Stimulated activated CD4-positive, alpha-beta T cell treated with anti-CD3 and anti-CD28 coated beads, Interleukin-4, amount 100 ng/mL, for 24 hours (primary cell): ENCODE data around the gene AMZ1.

Experiments
- DNase-seq: peaks from one replicate; pipeline ENCODE4 v3.0.0-alpha.2; 2020

AMZ1 gene

DNA sequence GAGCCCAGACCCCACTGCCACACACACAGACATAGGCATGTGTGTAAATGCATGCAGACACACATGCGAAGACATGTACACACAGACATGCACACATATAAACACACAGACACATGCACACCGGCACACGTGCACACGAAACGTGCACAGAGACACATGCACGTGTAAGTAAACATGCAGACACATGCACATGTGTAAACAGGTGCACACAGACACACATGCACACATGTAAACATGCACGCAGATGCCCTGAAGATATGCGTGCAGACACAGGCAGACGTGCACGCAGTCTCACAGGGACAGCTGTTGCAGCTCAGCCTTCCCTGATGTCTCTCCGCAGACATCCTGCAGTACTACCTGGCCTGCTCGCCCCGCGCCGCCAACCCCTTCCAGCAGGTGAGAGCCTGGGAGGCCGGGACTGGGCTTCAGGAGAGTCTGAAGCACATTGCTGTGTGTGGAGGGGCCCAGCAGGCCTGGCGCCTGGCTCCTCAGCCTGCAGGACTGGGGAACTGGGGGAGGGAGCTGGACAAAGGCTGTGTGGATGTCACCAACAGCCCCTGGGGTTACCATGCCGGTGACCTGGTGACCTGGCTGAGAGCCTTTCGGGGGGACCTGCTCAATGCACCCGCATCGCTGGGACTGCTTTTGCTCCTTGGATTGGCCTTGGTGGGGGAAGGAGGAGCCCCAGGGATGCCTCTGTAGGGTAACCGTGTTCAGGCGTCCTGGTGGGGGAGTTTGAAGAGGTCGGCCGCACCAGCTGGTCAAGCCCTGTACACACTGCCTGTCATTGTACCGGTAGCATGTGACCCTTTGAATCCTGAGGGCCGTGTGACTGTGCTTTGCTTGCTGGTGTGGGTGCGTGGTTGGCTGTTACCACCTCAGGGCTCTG, 35.9 kb upstream of the AMZ1 start:
- DNase-seq = no peak

DNA sequence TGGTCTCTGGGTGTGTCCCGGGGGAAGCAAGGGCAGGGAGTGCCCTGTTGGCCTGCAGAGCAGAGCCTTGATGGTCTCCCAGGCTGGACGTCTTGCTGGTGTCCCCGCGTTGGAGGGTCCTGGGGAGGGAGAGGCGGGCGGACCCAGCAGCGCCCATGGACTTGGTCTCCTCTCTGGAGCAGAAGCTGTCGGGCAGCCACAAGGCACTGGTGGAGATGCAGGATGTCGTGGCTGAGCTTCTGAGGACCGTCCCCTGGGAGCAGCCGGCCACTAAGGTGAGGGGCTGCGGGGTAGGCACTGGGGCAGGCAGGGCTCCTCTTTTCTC, 35.3 kb upstream of the AMZ1 start:
- DNase-seq = no peak

DNA sequence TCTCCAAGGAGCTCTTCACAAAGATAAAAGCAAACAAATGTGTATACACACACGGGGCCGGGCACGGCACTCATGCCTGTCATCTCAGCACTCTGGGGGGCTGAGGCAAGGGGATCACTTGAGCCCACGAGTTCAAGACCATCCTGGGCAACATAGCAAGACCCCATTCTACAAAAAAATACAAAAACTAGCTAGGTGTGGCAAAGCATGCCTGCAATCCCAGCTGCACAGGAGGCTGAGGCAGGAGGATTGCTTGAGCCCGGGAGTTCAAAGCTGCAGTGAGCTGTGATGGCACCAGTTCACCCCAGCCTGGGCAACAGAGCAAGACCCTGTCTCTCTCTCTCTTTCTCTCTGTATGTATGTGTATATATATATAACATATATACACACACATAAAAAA, 33.9 kb upstream of the AMZ1 start:
- DNase-seq = no peak

DNA sequence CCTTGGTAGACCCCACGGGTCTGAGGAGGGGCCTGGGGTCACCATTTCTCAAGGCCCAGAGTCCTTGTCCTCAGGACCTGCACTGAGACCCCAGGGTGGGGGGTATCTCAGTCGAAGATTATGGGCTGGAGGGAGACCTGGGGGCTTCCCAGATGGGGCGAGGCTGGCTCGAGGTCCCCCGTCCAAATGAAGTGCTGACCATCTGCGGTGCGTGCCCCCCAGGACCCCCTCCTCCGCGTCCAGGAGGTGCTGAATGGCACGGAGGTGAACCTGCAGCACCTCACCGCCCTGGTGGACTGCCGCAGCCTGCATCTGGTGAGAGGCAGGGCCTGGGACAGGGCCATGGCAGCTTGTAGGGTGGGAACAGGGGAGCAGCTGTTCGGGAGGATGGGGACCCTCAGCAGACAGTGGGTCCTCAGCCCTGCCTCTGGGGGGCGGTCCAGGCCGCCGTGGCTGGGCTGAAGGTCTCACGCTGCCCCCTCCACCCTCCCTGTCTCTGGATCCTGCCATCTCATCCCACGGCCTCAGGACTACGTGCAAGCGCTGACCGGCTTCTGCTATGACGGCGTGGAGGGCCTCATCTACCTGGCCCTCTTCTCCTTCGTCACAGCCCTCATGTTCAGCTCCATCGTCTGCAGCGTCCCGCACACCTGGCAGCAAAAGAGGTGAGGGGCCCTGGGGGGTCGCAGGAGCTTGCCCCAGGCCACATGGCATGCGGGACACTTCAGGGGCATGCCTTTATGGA, 32.0 kb upstream of the AMZ1 start:
- DNase-seq = no peak

DNA sequence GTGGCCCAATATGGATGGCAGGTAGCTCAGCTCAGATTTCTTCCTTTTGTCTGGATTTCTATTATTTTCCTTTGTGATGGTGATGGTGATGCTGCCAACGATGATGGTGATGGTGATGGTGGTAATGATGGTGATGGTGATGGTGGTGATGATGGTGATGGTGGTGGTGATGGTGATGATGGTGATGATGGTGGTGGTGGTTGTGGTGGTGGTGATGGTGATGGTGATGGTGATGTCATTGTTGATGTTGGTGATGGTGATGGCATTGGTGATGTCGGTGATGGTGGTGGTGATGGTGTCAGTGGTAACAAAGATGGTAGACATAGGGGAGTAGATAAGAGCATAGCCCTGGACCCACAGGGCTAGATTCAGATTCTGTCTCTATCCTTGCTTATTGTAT, 30.8 kb upstream of the AMZ1 start:
- DNase-seq = no peak

DNA sequence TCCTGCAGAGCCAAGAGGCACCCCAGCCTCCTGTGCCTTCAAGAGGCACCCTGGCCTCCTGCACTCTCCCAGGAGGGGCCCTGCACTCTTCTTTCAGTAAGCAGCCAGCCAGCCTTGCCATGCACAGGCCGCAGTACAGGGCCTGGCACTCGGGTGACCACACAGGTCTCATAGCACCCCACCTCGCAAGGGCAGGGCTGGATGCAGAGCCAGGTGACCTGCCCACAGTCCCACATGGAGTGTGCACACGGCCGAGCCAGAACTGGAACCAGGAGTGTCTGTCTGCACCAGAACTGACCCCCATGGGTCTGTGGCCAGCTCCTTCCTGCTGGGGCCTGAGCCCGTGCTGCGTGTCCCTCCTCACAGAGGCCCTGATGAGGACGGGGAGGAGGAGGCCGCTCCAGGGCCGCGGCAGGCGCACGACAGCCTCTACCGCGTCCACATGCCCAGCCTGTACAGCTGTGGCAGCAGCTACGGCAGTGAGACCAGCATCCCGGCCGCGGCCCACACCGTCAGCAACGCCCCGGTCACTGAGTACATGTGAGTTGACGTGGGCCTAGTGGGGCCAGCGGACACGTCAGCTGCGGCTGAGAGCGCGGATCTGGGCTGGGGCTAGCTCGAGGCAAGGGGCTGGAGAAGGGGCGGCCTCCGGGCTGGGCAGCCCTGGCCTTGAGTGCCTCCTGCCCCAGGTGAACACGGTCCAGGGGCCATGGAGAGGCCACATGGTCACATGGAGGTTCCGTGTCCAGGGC, 29.9 kb upstream of the AMZ1 start:
- no peak for DNase-seq

DNA sequence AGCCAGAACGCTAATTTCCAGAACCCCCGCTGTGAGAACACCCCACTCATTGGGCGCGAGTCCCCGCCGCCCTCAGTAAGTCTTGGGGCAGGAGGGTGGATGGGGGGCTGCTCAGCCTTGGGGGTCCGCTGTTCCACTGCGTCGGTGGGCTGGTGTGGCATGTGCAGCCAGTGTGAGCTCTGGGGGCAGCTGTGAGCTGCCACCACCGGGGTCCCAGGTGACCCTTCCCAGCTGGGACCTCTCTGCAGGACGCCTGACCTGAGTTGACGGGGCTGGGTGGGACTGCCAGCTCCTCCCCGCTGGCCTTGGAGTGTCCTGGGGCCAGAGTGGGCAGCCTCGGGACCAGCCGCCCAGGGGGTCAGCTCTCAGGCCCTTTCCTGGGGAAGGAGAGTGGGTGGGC, 29.1 kb upstream of the AMZ1 start:
- no peak for DNase-seq

DNA sequence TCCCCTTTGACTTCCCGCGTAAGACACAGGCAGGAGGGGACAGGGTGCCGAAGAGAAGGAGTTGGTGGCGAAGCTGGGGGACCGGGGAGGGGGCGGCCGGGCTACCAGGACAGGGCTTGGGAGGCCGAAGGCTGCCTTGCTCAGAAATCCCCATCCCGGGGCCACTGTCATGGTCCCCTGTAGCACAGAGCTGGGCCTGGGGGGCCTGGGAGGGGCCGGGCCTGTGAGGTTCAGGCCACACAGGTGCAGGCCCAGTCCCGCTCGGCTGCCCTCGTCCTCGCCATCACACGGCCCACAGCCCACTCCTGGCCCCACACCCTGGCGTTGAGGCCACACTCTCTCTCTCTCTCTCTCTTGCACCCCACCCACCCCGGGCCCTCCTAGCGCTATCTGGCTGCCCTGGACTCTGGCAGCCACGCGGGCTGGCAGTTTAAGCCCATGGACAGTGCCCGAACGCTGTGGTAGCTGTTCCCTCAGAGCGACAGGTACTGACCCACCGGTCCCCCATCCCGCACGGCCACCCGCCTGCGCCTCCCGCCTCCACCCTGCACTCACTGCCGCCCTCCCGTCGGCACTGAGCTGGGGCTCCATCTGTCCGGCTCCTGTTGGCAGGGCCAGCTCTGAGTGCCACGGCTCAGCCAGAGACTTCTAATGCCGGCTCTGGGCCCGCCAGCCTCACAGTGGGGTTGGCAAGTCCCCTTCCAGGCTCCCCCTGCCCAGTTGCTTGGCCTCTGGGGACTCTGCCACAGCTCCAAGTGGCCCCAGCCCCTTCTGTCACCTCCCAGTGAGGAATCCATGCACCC, 28.2 kb upstream of the AMZ1 start:
- DNase-seq = no peak

DNA sequence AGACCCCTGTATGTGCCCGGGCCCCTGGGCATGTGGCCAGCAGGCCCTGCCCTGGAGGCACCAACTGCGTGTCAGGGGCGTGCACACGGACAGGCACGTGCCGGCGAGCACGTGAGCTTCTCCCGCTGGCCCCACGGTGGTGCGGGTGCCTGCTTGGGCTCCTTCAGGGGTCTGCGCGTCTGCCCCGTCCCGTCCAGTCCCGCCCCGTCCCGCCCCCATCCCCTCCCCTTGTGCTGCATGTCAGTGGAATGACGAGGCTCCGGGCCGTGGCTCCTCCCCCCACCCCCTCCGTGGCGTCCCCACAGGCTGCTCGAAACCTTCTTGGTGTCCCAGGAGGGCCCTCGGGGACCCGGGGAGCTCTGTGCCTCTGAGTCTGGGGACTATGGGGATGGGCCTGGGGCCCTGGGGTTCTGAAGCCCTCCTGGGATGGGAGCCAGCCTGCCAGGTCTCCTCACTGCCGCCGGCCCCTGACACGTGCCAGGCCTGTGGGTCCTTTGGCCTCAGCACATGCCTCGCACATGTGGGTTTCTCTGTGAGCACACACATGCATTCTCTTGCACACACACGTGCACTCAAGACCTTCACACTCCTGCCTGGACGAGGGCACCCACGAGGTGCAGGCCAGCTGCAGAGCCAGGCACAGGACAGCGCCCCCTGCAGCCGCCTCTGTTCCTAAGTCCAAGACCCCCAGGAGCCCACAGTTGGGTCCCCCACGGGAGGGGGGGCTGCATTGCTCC, 27.5 kb upstream of the AMZ1 start:
- no peak for DNase-seq

DNA sequence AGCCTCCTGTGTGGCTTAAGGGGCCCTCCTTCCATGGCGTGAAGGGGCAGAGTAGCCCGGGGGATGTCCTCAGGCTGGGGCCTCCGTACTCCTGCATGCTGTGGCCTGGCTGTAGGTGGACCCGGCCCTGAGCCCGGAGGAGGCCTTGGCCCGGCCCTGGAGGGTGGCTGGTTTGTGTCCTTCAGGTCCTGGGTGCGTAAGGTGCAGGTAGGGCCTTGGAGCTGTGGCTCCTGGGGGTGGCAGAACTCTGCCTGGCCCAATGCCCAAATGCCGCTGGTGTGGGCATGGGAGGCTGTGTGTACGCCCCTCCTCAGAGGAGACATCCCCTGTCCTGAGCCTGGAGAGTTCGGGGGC, 26.9 kb upstream of the AMZ1 start:
- no peak for DNase-seq

DNA sequence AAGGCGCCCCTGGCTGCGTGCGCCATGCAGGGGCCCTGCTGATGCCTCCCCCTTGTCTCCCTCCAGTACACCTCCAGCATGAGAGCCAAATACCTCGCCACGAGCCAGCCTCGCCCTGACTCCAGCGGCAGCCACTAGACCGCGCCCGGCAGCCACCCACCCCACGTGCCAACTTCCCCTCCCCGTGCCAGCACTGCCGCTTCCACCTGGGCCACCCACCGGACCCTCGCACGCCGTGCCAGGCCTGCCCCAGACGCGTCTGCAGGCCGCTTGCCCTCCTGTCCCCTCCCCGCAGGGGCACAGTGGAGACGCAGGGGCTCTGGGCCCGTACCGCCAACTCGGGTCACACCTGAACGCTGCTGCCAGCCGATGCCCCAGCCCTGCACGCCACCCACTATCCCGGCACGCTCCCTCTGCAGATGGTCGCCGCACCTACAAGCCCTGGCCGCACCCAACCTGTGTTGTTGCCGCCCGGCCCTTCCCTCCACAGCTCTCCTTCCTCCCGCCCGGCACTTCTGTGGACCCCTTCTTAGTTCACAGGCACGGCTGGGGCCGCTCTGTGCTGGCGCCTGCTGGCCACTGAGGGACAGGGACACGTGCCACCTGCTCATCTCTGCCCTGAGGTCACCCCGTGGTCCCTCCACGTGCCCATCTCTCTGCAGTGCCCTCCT, 26.3 kb upstream of the AMZ1 start:
- DNase-seq = no peak

DNA sequence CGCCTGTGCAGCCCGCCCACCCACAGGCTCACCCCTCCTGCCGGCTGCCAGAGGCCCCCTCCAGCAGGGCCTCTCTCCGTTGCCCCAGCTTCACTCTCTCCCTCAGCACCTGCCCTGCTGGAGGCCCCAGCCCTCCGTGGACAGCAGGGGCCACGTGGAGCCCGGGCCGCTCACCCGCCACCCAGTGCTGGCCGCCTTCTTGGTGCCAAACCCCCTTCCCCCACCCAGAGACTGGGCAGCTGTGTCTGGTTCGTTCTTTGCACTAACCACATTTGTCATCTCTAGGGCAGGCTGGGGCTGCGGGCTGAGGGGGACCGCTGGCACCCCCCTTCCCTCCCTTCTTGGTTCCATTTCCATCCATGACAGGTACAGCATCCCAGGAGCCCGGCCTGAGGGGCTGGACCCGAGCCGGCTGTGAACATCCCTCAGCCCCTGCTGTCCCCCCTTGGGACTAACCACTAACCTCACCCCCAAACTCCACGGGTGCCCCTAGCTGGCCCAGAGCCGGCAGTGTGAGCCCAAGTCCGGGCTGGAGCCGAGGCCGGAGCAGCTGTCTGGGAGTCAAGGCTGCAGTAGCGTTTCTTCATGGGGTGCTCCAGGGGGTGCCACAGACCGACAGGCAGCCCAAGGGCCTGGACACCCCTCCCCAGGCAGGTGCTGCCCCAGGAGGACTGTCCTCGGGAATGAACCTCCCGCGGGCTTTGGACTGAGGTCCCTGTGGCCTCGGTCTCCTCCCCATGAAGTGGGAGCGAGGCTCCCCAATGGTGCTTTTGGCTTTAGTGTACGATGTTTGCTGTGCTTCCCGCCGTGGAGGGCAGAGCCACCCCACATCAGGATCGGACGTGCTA, 25.5 kb upstream of the AMZ1 start:
- no peak for DNase-seq

DNA sequence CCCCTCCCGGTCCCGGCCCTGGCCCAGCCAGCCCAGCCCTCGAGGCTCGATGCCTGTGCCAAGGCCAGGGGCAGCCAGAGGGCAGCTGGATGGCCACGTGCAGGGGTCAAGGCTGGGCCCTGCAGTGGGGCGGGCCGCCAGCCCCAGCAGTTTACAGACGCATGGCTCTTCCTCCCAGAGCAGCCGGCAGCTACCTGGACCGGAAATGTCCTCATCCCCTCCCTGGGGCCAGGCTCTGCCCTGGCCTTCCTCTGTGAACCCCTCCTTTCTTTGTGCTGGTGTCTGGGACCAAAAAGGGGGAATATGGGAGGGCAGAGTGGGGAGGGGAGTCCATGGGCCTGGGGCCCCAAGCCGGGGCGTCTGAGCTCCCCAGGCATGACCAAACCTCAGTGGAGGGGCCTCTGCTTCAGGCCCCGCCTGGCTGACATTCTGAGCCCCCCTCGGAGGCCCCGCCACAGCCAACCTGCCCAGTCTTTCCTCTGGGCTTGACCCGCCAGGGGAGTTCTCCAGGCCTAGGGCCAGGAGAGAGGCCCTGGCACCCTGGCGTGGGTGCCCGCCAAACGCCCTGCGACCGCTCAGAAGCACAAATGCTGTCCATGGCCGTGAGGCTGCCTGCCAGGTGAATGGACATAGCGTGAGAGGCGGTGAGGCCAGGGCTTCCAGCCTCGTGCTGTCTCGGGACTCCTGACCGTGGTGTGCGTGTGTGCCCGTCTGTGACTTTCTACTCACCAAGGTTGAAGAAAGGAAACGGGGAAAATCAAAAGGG, 24.7 kb upstream of the AMZ1 start:
- no peak for DNase-seq

DNA sequence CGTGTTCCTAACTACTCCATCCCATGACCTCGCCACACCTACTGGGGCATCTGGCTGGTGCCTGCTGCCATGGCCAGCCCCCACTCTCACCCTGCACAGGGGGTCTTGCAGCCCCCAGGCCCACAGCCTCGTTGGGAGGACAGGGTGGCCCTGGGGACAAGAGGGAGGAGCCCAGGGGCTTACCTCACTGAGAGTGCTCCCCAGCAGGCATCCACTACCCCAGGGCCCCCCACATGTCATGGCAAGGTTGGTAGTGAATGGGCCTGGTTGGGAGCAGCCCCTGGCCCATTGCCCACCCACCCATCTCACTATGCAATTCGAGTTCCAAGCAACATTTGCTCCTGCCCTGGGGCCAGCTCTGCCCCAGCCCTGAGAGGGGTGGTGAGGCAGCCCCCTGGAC, 24.0 kb upstream of the AMZ1 start:
- no peak for DNase-seq

DNA sequence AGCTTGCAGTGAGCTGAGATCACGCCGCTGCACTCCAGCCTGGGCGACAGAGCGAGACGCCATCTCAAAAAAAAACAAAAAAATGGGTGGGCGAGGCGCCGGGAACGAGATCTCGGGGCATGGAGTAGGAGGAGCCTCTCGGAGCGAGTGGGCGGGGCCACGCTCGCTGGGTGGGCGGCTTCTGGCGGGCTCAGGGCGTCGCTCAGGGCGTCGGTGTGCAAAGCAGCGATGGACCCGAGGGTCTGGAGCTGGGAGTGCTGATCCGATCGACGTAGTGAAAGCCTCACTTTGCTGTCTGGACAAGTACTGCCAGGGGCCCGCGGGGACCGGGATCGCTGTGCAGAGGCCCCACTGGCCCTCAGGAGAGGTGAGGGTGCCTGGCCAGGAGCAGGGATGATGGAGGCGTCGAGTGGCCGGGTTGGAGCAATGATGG, 22.6 kb upstream of the AMZ1 start:
- no peak for DNase-seq

DNA sequence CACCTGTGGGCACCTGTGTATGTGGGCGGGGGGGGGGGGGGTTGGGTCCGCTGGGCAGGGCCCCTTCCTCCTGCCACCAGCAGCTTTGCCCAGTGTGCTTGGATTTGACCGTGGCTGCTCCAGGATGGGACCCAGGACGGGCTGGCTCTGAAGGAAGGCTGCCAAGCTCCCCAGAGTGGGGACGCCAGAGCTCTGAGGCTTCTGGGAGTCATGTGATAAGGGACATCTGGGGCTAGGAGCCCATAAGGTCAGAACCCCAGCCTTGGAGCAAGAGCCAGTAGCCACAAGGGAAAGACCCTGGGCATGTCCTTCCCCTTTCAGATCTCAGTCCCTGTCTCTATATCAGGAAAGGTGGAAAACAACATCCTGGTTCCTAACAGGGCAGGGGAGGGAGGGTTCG, 21.8 kb upstream of the AMZ1 start:
- no peak for DNase-seq

DNA sequence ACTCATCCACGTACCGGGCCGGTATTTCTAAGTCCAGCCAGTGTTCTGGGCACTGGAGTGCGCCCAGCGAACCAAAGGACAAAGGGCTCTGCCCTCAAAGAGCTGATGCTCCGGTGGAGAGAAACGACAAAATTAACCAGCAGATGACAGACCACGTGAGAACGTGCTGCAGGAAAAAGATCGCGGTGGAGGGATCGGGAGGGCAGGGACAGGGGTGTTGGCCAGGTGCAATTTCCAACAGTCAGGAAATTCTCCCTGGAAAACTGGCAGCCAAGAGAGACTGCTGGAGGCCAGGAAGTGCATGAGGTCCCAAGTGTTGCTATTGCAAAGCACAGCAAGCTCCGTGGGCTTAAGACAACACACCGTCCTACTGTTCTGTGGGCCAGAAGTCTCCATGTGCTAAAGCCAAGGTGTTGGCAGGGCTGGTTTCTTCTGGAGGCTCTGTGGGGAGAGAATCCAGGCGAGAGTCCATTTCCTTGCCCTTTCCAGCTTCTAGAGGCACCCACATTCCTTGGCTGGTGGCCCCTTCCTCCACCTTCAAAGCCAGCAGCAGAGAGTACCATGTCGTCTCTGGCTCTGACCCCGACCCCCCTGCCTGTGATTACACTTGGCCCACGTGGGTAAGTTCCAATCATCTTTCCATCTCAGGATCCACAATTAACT, 21.3 kb upstream of the AMZ1 start:
- DNase-seq = no peak

DNA sequence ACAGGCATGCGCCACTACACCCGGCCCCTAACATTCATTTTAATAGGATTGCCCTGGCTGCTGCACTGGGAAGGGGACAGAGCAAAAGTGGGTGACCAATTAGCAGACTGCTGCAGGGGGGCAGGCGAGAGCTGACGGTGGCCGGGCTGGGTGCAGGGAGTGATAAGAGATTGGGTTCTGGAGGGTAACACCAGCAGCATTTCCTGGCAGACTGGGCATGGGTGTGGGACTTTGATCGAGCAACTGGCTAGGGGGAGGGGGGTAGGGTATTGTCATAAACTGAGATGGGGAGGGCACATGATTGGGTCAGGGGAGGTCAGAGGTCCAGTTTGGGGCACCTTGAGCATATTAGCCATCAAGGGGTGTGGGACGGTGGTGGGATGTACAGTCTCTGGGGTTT, 20.2 kb upstream of the AMZ1 start:
- no peak for DNase-seq

DNA sequence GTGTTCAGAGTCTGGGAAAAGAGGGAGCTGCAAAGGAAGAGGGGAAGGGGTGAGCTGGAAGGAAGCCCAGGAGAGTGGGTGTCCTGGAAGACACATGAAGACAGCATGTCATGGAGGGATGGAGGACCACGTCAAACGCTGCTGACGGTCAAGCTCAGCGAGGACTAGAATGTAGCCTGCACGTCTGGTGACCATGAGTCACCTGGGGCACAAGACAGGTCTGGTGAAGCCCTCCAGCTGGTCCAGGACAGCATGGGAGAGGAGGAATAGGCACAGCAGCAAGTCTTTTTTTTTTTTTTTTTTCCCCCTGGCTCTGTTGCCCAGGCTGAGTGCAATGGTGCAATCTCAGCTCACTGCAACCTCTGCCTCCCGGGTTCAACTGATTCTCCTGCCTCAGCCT, 19.6 kb upstream of the AMZ1 start:
- no peak for DNase-seq
